G401 (cell line): Measurements from ENCODE around the gene SRPX. TPM values are rescaled to one million over a fixed set of nuclear protein-coding genes. Genes with fewer than 3 reads are reported as not detected.
A peak's percentile ranks its signal among the peaks of the same experiment; 100 is the strongest.

Experiments used
- DNase-seq: peaks from one replicate; pipeline ENCODE4 v3.0.0-alpha.2; 2015; ENCODE audit warnings: low spot score
- in situ Hi-C: cut with HindIII; loops from 2 replicates; pipeline ENCODE4 v1.10.0; 2016; ENCODE audit warnings: low sequenced_read_pairs, mixed read lengths
- total RNA-seq: library from RNA; depleted of rRNA; stranded (reverse); fragments of >200 nt; shearing (Covaris generic); gene quantifications from 2 replicates; pipeline ENCODE4 v1.2.3, GENCODE V29; 2014; rRNA removed

SRPX gene
- total RNA-seq = not detected in 2 replicates

GRCh38 chrX:38220415-38221390 is at the start of gene SRPX:
TSS of gene SRPX (minus strand) at chrX:38220871. CDS start at chrX:38220792, 79 bp downstream.
- in situ Hi-C loops = no loop called here
- no peak for DNase-seq

- DNase-seq = no peak
- in situ Hi-C loops = no loop called here
These were observed 47.3 kb upstream of the SRPX start for GRCh38 chrX:38268011-38268410.

GRCh38 chrX:38262715-38263620 is 42.3 kb upstream of the SRPX start:
- DNase-seq = no peak
- in situ Hi-C loops = no loop called here

- in situ Hi-C loops = no loop called here
- DNase-seq = peak; percentile 2
These were observed 39.6 kb upstream of the SRPX start for GRCh38 chrX:38260231-38260630.

- no peak for DNase-seq
- in situ Hi-C loops = no loop called here
These were observed 35.3 kb upstream of the SRPX start for GRCh38 chrX:38256019-38256418.

- in situ Hi-C loops = no loop called here
- no peak for DNase-seq
These were observed 29.3 kb upstream of the SRPX start for GRCh38 chrX:38249965-38250364.

- in situ Hi-C loops = no loop called here
These were observed 26.4 kb upstream of the SRPX start for GRCh38 chrX:38247051-38247450.

GRCh38 chrX:38240541-38240940 is 19.9 kb upstream of the SRPX start:
- in situ Hi-C loops = no loop called here
- DNase-seq = no peak

More at GRCh38 chrX:38247051-38247450, 26.4 kb upstream of the SRPX start:
- no peak for DNase-seq

- in situ Hi-C loops = no loop called here
- DNase-seq = no peak
These were observed 16.4 kb upstream of the SRPX start for GRCh38 chrX:38236901-38237615.

GRCh38 chrX:38233891-38234667 is 13.4 kb upstream of the SRPX start:
- no peak for DNase-seq
- in situ Hi-C loops = no loop called here

GRCh38 chrX:38232079-38232686 is 11.5 kb upstream of the SRPX start:
- DNase-seq = no peak
- in situ Hi-C loops = no loop called here

- DNase-seq = no peak
- in situ Hi-C loops = no loop called here
These were observed 4.4 kb upstream of the SRPX start for GRCh38 chrX:38225093-38225492.

GRCh38 chrX:38224160-38224559 is 3.5 kb upstream of the SRPX start:
- DNase-seq = no peak
- in situ Hi-C loops = no loop called here

GRCh38 chrX:38221391-38221929 is 789 bp upstream of the SRPX start:
- DNase-seq = no peak
- in situ Hi-C loops = no loop called here

GRCh38 chrX:38220024-38220414 is 652 bp downstream of the SRPX start:
- no peak for DNase-seq
- in situ Hi-C loops = no loop called here

- DNase-seq = no peak
- in situ Hi-C loops = no loop called here
These were observed 4.0 kb downstream of the SRPX start for GRCh38 chrX:38216642-38217041.

- DNase-seq = no peak
- in situ Hi-C loops = no loop called here
These were observed 5.8 kb downstream of the SRPX start for GRCh38 chrX:38214551-38215531.
